Measurements from ENCODE around the gene ZNF594. TPM values are rescaled to one million over a fixed set of nuclear protein-coding genes. Genes with fewer than 3 reads are reported as not detected.

Gene ZNF594
- total and polyA plus RNA-seq, 10 of the 15 experiments (the other 5 are each of a cell fraction or from before 2014, with no cell fraction given), result 0.98 to 14.3 (median 11.1) TPM

DNA sequence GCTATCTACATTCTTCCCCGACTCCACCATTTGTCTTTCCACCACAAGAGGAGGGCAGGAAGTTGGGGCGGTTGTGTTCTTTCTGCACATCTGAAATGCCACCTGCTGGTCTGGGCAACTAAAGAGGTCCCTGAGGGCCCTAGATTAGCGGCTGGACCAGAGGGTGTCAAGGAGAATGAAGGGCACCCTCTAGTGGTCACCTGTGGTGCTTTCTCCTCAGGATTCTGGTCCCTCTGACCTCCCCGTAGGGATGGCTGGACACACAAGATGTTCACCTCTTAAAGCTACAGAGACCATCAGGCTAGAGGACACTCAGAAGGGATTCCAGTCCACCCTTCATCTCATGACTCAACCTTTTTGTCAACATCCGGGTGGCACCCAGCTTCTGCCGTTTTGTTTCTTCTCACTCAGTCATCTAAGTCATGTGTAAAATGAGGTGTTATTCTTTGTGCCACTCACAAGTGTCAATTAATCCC is 45.9 kb upstream of the ZNF594 start (continued):
- TF ChIP-seq YBX1 (IDR thresholded peaks at IDR 0.05), result no peak
- no peak for TF ChIP-seq FOXK2 (IDR thresholded peaks at IDR 0.05)
- peak in 1 of 2 experiments; percentile 71; a peak in 1 of 4 replicates for TF ChIP-seq ETV6 (conservative IDR thresholded peaks at IDR 0.05 in 1 of 2, IDR thresholded peaks at IDR 0.05 in 1 of 2; ENCODE audit: borderline replicate concordance in 1 of 2, low read depth in 1 of 2)
- no peak for TF ChIP-seq SIN3A (IDR thresholded peaks at IDR 0.05; ENCODE audit: low read depth, low read length)
- TF ChIP-seq IRF4 (IDR thresholded peaks at IDR 0.05; ENCODE audit: low read depth, low read length), result 0 out of 2 replicates have a peak, but pooled peaks have one; percentile 37
- peak; percentile 84 for TF ChIP-seq SMARCA5 (IDR thresholded peaks at IDR 0.05)
- peak; percentile 84 for TF ChIP-seq GATAD2B (conservative IDR thresholded peaks at IDR 0.05; ENCODE audit: low read depth)
- TF ChIP-seq, protein P1, sequence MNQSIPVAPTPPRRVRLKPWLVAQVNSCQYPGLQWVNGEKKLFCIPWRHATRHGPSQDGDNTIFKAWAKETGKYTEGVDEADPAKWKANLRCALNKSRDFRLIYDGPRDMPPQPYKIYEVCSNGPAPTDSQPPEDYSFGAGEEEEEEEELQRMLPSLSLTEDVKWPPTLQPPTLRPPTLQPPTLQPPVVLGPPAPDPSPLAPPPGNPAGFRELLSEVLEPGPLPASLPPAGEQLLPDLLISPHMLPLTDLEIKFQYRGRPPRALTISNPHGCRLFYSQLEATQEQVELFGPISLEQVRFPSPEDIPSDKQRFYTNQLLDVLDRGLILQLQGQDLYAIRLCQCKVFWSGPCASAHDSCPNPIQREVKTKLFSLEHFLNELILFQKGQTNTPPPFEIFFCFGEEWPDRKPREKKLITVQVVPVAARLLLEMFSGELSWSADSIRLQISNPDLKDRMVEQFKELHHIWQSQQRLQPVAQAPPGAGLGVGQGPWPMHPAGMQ (IDR thresholded peaks at IDR 0.05; ENCODE audit: borderline replicate concordance), result no peak
- no peak for TF ChIP-seq SMAD1 (IDR thresholded peaks at IDR 0.05; ENCODE audit: low read depth, partially characterized antibody)
- TF ChIP-seq TCF12 (IDR thresholded peaks at IDR 0.05; ENCODE audit: low read depth, low read length), result peak; percentile 73; the same call in 1 of the 2 replicates
- TF ChIP-seq SREBF1 (IDR thresholded peaks at IDR 0.05; ENCODE audit: low read length), result no peak
- TF ChIP-seq MEF2B (IDR thresholded peaks at IDR 0.05; ENCODE audit: partially characterized antibody, poor library complexity, severe bottlenecking), result peak; percentile 91
- peak; percentile 31 for TF ChIP-seq RELA (IDR thresholded peaks at IDR 0.05; ENCODE audit: borderline replicate concordance, partially characterized antibody)
- TF ChIP-seq NBN (IDR thresholded peaks at IDR 0.05), result peak; percentile 22; the same call in 1 of the 2 replicates
- peak; percentile 60 for TF ChIP-seq MTA2 (IDR thresholded peaks at IDR 0.05; ENCODE audit: low read depth)
- TF ChIP-seq, protein P2, sequence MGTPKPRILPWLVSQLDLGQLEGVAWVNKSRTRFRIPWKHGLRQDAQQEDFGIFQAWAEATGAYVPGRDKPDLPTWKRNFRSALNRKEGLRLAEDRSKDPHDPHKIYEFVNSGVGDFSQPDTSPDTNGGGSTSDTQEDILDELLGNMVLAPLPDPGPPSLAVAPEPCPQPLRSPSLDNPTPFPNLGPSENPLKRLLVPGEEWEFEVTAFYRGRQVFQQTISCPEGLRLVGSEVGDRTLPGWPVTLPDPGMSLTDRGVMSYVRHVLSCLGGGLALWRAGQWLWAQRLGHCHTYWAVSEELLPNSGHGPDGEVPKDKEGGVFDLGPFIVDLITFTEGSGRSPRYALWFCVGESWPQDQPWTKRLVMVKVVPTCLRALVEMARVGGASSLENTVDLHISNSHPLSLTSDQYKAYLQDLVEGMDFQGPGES (IDR thresholded peaks at IDR 0.05), result no peak
- TF ChIP-seq GABPA (IDR thresholded peaks at IDR 0.05; ENCODE audit: low read depth), result no peak
- TF ChIP-seq CBFB (IDR thresholded peaks at IDR 0.05; ENCODE audit: low read depth), result no peak
- no peak for TF ChIP-seq NRF1 (conservative IDR thresholded peaks at IDR 0.05; ENCODE audit: low read depth, low read length)
- peak; percentile 52; the same call in 1 of the 2 replicates for TF ChIP-seq ZNF217 (IDR thresholded peaks at IDR 0.05)
- 0 out of 2 replicates have a peak, but pooled peaks have one; percentile 70 for TF ChIP-seq TARDBP (IDR thresholded peaks at IDR 0.05; ENCODE audit: borderline replicate concordance)
- no peak; the same call in 1 of the 2 replicates for TF ChIP-seq RB1 (IDR thresholded peaks at IDR 0.05; ENCODE audit: borderline replicate concordance)
- no peak for TF ChIP-seq NR2C2 (IDR thresholded peaks at IDR 0.05; ENCODE audit: borderline replicate concordance, control insufficient read depth, insufficient read length, low read depth)
- no peak for TF ChIP-seq SUZ12 (IDR thresholded peaks at IDR 0.05; ENCODE audit: unreplicated experiment)
- peak; percentile 64 for TF ChIP-seq ZNF384 (IDR thresholded peaks at IDR 0.05; ENCODE audit: borderline replicate concordance, low read depth, low read length)
- no peak for TF ChIP-seq E2F8 (IDR thresholded peaks at IDR 0.05; ENCODE audit: low read depth, partially characterized antibody)
- no peak for TF ChIP-seq POLR2A (IDR thresholded peaks at IDR 0.05; ENCODE audit: low read depth, low read length)
- TF ChIP-seq NR2F1 (conservative IDR thresholded peaks at IDR 0.05), result peak; percentile 70

Data from GM12878 (cell line).